Measurements from ENCODE around the gene C20orf173.
"Not testable (repeated sequence)": the region's sequence is repeated elsewhere in the genome, so short reads cannot be mapped to it uniquely, and the experiment has no call there.

The C20orf173 gene

GRCh38 chr20:35546127-35546526 is 16.7 kb upstream of the C20orf173 start:
- no peak for DNase-seq

DNA sequence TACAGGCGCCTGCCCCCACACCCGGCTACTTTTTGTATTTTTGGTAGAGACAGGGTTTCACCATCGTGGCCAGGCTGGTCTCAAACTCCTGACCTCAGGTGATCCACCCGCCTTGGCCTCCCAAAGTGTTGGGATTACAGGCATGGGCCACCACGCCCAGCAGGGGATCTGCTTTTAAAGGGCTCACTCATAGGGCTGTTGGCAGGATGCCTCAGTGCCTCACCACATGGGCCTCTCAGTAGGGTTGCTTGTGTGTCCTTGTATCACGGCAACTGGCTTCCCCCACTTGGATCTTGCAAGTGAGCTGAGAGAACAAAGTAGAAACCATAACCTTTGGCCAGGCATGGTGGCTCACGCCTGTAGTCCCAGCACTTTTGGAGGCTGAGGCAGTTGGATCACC is 15.5 kb upstream of the C20orf173 start:
- DNase-seq = not testable (repeated sequence)

DNA sequence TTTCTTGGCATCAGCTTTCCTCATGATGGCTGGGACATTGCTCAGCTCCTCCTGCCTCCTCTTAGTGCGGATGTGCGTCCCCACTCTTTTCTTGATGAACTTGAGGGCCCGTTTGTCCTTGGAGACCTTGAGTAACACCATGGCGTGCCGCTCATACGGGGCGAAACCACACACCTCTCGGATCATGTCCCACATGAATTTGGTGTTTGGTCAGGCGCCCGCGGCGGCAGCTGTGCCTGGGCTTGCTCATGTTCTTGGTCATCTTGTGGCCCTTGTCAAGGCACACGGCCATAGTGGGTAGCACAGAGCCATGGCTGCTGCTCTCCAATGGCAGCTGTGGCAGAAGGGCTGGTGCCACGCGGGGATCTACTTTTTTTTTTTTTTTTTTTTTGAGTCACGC is 15.0 kb upstream of the C20orf173 start:
- no peak for DNase-seq

- no peak for DNase-seq
Measured at GRCh38 chr20:35542990-35543389, 13.5 kb upstream of the C20orf173 start.

GRCh38 chr20:35541783-35542662 is 12.6 kb upstream of the C20orf173 start, which contains the start of gene ERGIC3:
TSS of gene ERGIC3 (plus strand) at chr20:35542078. CDS start at chr20:35542098, 20 bp downstream.
- DNase-seq = peak; percentile 68 to 97 (median 89)

GRCh38 chr20:35541118-35541782 is 11.8 kb upstream of the C20orf173 start:
- DNase-seq = no peak

- DNase-seq = peak in 1 of 56 donors; percentile 22
Measured at GRCh38 chr20:35539756-35540212, 10.3 kb upstream of the C20orf173 start.

- no peak for DNase-seq
Measured at GRCh38 chr20:35527122-35527769, 2.2 kb downstream of the C20orf173 start.

DNA sequence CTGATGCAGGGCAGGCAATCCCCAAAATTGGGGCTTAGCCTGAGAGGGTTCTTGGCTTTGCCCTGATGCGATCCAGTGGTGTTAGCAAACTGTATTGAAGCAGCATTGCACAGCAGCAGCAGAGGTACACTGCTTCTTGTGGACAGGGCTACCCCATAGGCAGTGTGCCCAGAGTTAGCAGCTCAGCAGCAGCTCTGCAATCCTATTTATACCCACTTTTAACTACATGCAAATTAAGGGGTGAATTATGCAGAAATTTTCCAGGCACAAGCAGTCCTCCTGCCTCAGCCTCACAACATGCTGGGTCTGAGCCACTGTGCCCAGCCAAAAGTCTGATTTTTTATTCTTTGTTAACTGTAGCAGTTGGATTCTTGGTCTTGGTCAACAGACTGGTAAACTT is 3.8 kb downstream of the C20orf173 start:
- DNase-seq = no peak

- DNase-seq = no peak
Measured at GRCh38 chr20:35523298-35523888, 6.1 kb downstream of the C20orf173 start.

DNA sequence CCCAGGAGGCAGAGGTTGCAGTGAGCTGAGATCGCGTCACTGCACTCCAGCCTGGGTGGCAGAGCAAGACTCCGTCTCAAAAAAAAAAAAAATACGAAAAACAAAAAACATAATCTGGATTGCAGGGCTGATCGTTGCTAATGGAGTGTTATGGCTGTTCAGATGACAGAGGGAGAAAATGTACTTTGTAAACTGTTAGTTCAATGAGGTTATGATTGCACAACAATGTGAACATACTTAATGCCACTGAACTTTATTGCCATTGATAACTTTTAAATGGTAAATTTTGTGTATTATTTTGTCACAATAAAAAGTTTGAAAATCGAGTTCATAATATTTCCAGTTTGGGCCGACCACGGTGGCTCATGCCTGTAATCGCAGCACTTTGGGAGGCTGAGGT is 10.5 kb downstream of the C20orf173 start:
- no peak for DNase-seq

DNA sequence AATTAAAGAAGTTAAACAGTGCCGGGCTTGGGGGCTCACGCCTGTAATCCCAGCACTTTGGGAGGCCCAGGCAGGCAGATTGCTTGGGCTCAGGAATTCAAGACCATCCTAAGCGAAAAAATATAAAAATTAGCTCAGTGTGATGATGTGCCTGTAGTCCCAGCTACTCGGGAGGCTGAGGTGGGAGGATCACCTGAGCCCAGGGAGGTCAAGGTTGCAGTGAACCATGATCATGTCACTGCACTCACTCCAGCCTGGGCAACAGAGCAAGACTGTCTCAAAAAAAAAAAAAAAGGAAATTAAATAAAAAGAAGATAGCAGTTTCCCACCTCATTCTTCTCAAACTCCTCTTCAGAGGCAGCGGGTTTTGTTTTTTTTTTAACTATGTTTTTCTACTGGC is 11.7 kb downstream of the C20orf173 start:
- DNase-seq = not testable (repeated sequence)

GRCh38 chr20:35517125-35517524 is 12.3 kb downstream of the C20orf173 start:
- DNase-seq = no peak

- DNase-seq = no peak
Measured at GRCh38 chr20:35515949-35516645, 13.4 kb downstream of the C20orf173 start.

- DNase-seq = no peak
Measured at GRCh38 chr20:35515341-35515740, 14.1 kb downstream of the C20orf173 start.

DNA sequence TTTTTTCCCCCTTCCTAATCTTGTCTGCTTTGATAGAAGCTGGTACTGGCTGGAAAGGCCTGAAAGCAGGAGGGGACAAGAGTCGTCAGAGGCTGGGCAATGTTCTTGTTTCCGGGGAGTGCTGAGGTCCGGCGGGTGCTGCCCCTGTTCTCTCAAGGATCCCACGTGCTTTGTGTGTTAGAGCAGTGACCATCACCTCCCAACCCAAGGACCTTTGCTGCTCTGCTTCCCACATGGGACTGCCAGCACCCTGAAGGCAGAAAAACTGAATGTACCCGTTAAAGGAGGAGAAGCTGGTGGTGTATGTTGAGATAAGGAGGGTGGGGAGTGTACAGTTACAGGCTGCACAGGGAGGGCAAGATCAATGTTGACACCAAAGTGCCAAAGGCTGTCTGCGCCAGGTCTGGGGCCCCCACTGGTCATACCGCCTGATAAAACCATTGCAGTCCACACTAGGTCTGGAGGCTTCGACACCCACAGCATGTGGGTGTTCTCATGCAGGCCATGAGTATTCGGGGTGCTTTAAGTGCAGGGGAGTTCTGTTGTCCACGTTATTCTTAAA is 15.0 kb downstream of the C20orf173 start:
- no peak for DNase-seq

DNA sequence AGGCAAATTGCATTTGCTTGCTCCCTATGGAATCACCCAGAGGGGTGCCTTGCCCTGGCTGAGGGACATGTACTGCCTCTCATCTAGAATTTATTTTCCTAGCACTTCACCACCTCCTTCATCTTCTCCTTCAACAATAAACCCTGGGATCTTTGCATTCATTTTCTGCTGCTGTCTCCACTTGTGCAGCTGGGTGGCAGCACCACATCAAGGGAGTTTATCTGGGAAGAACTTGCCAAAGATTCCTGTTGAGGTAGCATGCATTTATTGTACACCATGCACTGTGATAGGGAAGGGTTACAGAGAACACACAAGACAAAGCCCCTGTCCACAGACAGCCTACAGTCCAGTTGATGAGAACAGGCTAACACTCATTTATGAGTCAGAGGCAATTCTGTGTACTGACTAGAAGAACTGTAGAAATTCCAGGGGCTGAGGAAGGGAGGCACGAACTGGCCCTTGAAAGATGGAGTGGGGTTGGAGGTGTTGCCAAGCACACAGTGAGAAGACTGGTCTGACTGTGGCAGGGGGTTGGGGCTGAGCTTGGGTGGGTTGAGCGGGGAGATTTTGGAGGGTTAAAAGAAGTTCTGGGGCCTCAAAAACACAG is 17.5 kb downstream of the C20orf173 start:
- DNase-seq = peak in 15 of 56 donors; percentile 5 to 50 (median 17)

DNA sequence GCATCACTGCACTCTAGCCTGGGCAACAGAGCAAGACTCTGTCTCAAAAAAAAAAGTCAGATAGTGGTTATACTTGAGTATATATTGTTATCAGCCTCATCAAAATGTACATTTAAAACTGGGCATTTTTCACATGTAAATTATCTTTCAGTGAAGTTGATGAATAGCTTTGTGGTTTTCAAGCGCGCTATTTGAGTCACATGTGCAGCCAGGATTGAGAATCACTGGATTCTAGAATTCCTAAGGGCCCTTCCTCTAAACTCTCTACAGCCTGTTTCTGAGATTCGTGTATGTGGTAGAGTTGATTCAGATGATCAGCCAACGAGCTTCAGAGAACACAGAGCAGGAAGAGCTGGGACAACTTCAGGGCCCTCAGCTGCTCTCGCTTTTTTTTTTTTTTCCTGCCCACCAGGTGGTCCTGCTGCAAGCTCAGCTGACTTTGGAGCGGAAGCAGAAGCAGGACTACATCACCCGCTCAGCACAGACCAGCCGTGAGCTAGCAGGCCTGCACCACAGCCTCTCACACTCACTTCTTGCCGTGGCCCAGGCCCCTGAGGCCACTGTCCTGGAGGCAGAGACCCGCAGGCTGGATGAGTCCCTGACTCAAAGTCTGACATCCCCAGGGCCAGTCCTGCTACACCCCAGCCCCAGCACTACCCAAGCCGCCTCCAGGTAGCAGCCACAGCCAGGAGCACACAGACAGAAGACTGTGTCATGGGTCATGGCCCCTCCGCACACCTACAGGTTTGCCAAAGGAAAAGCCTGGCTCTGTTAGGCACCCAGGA is 18.3 kb downstream of the C20orf173 start:
- no peak for DNase-seq
